HG02763 (cell line): ENCODE results near the gene SNRPA1.
A peak's percentile ranks its signal among the peaks of the same experiment; 100 is the strongest.
"Not testable (repeated sequence)": the region's sequence is repeated elsewhere in the genome, so short reads cannot be mapped to it uniquely, and the experiment has no call there.

Experiments
- ATAC-seq: cut with Tn5 transposase; IDR thresholded peaks from one replicate; pipeline ENCODE4 v1.9.1; 2021; ENCODE audit warnings: mild to moderate bottlenecking, moderate library complexity; ENCODE audit not compliant: unreplicated experiment

Gene SNRPA1

GRCh38 chr15:101294731-101295606 is at the start of gene SNRPA1:
TSS of gene SNRPA1 (minus strand) at chr15:101295248. CDS start at chr15:101295178, 70 bp downstream.
- peak; percentile 79 for ATAC-seq

GRCh38 chr15:101342056-101342455 is 47.0 kb upstream of the SNRPA1 start:
- ATAC-seq, result no peak

- no peak for ATAC-seq
Measured at GRCh38 chr15:101338502-101339057, 43.5 kb upstream of the SNRPA1 start.

- ATAC-seq, result no peak
Measured at GRCh38 chr15:101337976-101338375, 42.9 kb upstream of the SNRPA1 start.

- not testable (repeated sequence) for ATAC-seq
Measured at GRCh38 chr15:101333907-101334789, 39.1 kb upstream of the SNRPA1 start.

GRCh38 chr15:101332061-101332467 is 37.0 kb upstream of the SNRPA1 start:
- ATAC-seq, result no peak

GRCh38 chr15:101329867-101330380 is 34.9 kb upstream of the SNRPA1 start:
- no peak for ATAC-seq

- ATAC-seq, result no peak
Measured at GRCh38 chr15:101329309-101329863, 34.3 kb upstream of the SNRPA1 start.

GRCh38 chr15:101328001-101328400 is 33.0 kb upstream of the SNRPA1 start:
- ATAC-seq, result no peak

GRCh38 chr15:101327147-101327740 is 32.2 kb upstream of the SNRPA1 start:
- no peak for ATAC-seq

- no peak for ATAC-seq
Measured at GRCh38 chr15:101326462-101327146, 31.6 kb upstream of the SNRPA1 start.

GRCh38 chr15:101326026-101326315 is 30.9 kb upstream of the SNRPA1 start:
- no peak for ATAC-seq

GRCh38 chr15:101325263-101326025 is 30.4 kb upstream of the SNRPA1 start:
- ATAC-seq, result no peak

- ATAC-seq, result no peak
Measured at GRCh38 chr15:101324524-101325177, 29.6 kb upstream of the SNRPA1 start.

- no peak for ATAC-seq
Measured at GRCh38 chr15:101323793-101324523, 28.9 kb upstream of the SNRPA1 start.

- no peak for ATAC-seq
Measured at GRCh38 chr15:101322854-101323477, 27.9 kb upstream of the SNRPA1 start.

GRCh38 chr15:101322016-101322695 is 27.1 kb upstream of the SNRPA1 start:
- ATAC-seq, result no peak
